CD4-positive, alpha-beta memory T cell (primary cell): ENCODE data around the gene APOA5. TPM values are rescaled to one million over a fixed set of nuclear protein-coding genes. Genes with fewer than 3 reads are reported as not detected.

Experiments used
- CTCF ChIA-PET: fragments of 350-600 bp; sonication (Branson Sonifier 250); formaldehyde crosslinking; loops from one replicate; lab custom pipeline; 2021; ENCODE audit warnings: inconsistent platforms; ENCODE audit not compliant: partially characterized antibody; lab: Charles Lee
- POLR2A ChIA-PET: fragments of 350-600 bp; sonication (Branson Sonifier 250); formaldehyde crosslinking; loops from one replicate; lab custom pipeline; 2021; ENCODE audit not compliant: partially characterized antibody; lab: Charles Lee
- DNase-seq, 5 donors: peaks; one replicate each; pipeline versions ENCODE4 v3.0.0 to v3.0.0-alpha.2; 2020 to 2022; ENCODE audit warnings: mixed read lengths in 1 of 5
- H3K27ac ChIP-seq: one replicate; pipeline ENCODE4 v1.7.0; 2013; ENCODE audit warnings: low read depth, low read length
- H3K27me3 ChIP-seq: 2 replicates; pipeline ENCODE4 v1.7.0; 2013; ENCODE audit warnings: mild to moderate bottlenecking, low read length, moderate library complexity; ENCODE audit not compliant: insufficient read depth
- H3K36me3 ChIP-seq: 2 replicates; pipeline ENCODE4 v1.7.0; 2013; ENCODE audit warnings: mild to moderate bottlenecking, low read length, moderate library complexity; ENCODE audit not compliant: insufficient read depth
- H3K4me1 ChIP-seq: 2 replicates; pipeline ENCODE4 v1.7.0; 2013; ENCODE audit warnings: mild to moderate bottlenecking, low read length, moderate library complexity; ENCODE audit not compliant: insufficient read depth
- H3K4me3 ChIP-seq, 2 donors: one replicate each; pipeline ENCODE4 v1.7.0; 2013; ENCODE audit warnings: low read length in 2 of 2, mild to moderate bottlenecking in 1 of 2
- H3K9me3 ChIP-seq, 2 donors: one replicate each; pipeline ENCODE4 v1.7.0; 2013; ENCODE audit warnings: low read length in 2 of 2, control low read depth in 1 of 2; ENCODE audit not compliant: control insufficient read depth in 1 of 2
- H3K27ac Mint-ChIP-seq, 7 donors: one replicate each; pipeline ENCODE4 v1.8.0; 2020 to 2021; ENCODE audit warnings: mixed read lengths in 7 of 7, mild to moderate bottlenecking in 6 of 7, inconsistent platforms in 3 of 7, moderate library complexity in 3 of 7
- H3K27me3 Mint-ChIP-seq, 2 donors: one replicate each; pipeline ENCODE4 v1.8.0; 2020 to 2021; ENCODE audit warnings: mixed read lengths in 2 of 2
- H3K36me3 Mint-ChIP-seq, 2 donors: one replicate each; pipeline ENCODE4 v1.8.0; 2020 to 2021; ENCODE audit warnings: mixed read lengths in 2 of 2, inconsistent platforms in 1 of 2, mild to moderate bottlenecking in 1 of 2
- H3K4me1 Mint-ChIP-seq, 4 donors: one replicate each; pipeline ENCODE4 v1.8.0; 2020 to 2021; ENCODE audit warnings: mixed read lengths in 4 of 4, mild to moderate bottlenecking in 1 of 4
- H3K4me3 Mint-ChIP-seq, 8 donors: one replicate each; pipeline ENCODE4 v1.8.0; 2020 to 2021; ENCODE audit warnings: mixed read lengths in 8 of 8, mild to moderate bottlenecking in 7 of 8, moderate library complexity in 6 of 8, inconsistent platforms in 3 of 8
- H3K9me3 Mint-ChIP-seq, 8 donors: one replicate each; pipeline ENCODE4 v1.8.0; 2020 to 2021; ENCODE audit warnings: mixed read lengths in 8 of 8, mild to moderate bottlenecking in 5 of 8, inconsistent platforms in 3 of 8, moderate library complexity in 1 of 8
- intact Hi-C: fragments of 100-400 bp; cut with micrococcal nuclease; formaldehyde crosslinking; loops from one replicate; pipeline ENCODE4 v1.15.1; 2023
- polyA plus RNA-seq, 2 donors: library from polyadenylated mRNA; unstranded; fragments of 300-500 nt; fragmentation: Illumina TruSeq; gene quantifications; one replicate each; pipeline ENCODE4 v1.2.3, GENCODE V29; 2021
- total RNA-seq, 2 experiments: library from RNA; stranded (reverse); gene quantifications; one replicate each; pipeline ENCODE4 v1.2.3, GENCODE V29; 2021

APOA5 gene
- total and polyA plus RNA-seq, 4 experiments from 2014 or later, result not detected

- ChIA-PET CTCF (interaction anchor here (0.9 to 12.8 kb wide), 4 partner anchors 16 to 312 kb away, joined by 3 to 212 read pairs (median 96); partner anchors contain the start of gene APOA1), POLR2A (interaction anchor here (0.7 kb wide), 1 partner anchor 59 kb away, joined by 3 read pairs; no protein-coding TSS in a partner anchor)
- no peaks in the 10 kb centered on the region for H3K36me3 Mint-ChIP-seq
- Histone ChIP-seq H3K27ac (no peak overlapping the region), H3K4me1 (peaks cover 10% of the 10 kb centered on the region), H3K27me3 (no peaks in the 10 kb centered on the region), H3K4me3 (no peak overlapping the region), H3K36me3 (no peaks in the 10 kb centered on the region), H3K9me3 (no peaks in the 10 kb centered on the region)
- DNase-seq, result no peak
- peaks cover 2 to 13% of the 10 kb centered on the region in 2 donors for H3K27me3 Mint-ChIP-seq
- H3K4me3 Mint-ChIP-seq, result no peak overlapping the region
- H3K27ac Mint-ChIP-seq, result no peak overlapping the region
- H3K4me1 Mint-ChIP-seq, result peaks cover 5 to 12% (median 8%) of the 10 kb centered on the region in 4 donors
- no peaks in the 10 kb centered on the region for H3K9me3 Mint-ChIP-seq
- intact Hi-C loops, result no loop called here
These were observed 3.2 kb upstream of the APOA5 start for GRCh38 chr11:116794851-116795250.

- Histone ChIP-seq H3K4me3 (no peak overlapping the region), H3K27ac (no peak overlapping the region), H3K9me3 (no peaks in the 10 kb centered on the region), H3K36me3 (no peaks in the 10 kb centered on the region), H3K27me3 (no peaks in the 10 kb centered on the region), H3K4me1 (peaks cover 10% of the 10 kb centered on the region)
- intact Hi-C loops, result no loop called here
- no peak overlapping the region for H3K4me3 Mint-ChIP-seq
- H3K9me3 Mint-ChIP-seq, result no peaks in the 10 kb centered on the region
- H3K27ac Mint-ChIP-seq, result no peak overlapping the region
- peaks cover 6 to 15% (median 8%) of the 10 kb centered on the region in 4 donors for H3K4me1 Mint-ChIP-seq
- ChIA-PET CTCF (interaction anchor here (0.9 to 12.8 kb wide), 8 partner anchors 42 to 433 kb away, joined by 3 to 212 read pairs (median 4); partner anchors contain the start of gene APOA1), POLR2A (no interaction called here)
- H3K36me3 Mint-ChIP-seq, result no peaks in the 10 kb centered on the region
- H3K27me3 Mint-ChIP-seq, result peaks cover 2 to 9% of the 10 kb centered on the region in 2 donors
- no peak for DNase-seq
These were observed 2.1 kb upstream of the APOA5 start for GRCh38 chr11:116793772-116794097.

GRCh38 chr11:116792869-116793771, 1.4 kb upstream of the APOA5 start:
- no peak overlapping the region for H3K4me3 Mint-ChIP-seq
- H3K4me1 Mint-ChIP-seq, result peaks cover 10 to 21% (median 14%) of the 10 kb centered on the region in 4 donors
- no peak for DNase-seq
- Histone ChIP-seq H3K9me3 (no peaks in the 10 kb centered on the region), H3K36me3 (no peaks in the 10 kb centered on the region), H3K27me3 (no peaks in the 10 kb centered on the region), H3K4me3 (no peak overlapping the region), H3K4me1 (peaks cover 16% of the 10 kb centered on the region), H3K27ac (no peak overlapping the region)
- ChIA-PET CTCF (interaction anchor here (0.9 to 12.8 kb wide), 10 partner anchors 10 to 434 kb away, joined by 3 to 212 read pairs (median 4); partner anchors contain the start of gene APOA1), POLR2A (interaction anchor here (1.5 kb wide), 1 partner anchor 42 kb away, joined by 4 read pairs; no protein-coding TSS in a partner anchor)
- intact Hi-C loops, result no loop called here
- H3K27me3 Mint-ChIP-seq, result peaks cover 2 to 9% of the 10 kb centered on the region in 2 donors
- peak overlapping the region in 1 of 7 donors; percentile 87 for H3K27ac Mint-ChIP-seq
- peaks cover 0 to 3% of the 10 kb centered on the region in 2 donors for H3K36me3 Mint-ChIP-seq
- H3K9me3 Mint-ChIP-seq, result no peaks in the 10 kb centered on the region

- Histone ChIP-seq H3K4me1 (peaks cover 19% of the 10 kb centered on the region), H3K4me3 (no peak overlapping the region), H3K27me3 (no peaks in the 10 kb centered on the region), H3K36me3 (no peaks in the 10 kb centered on the region), H3K27ac (no peak overlapping the region), H3K9me3 (no peaks in the 10 kb centered on the region)
- no peak overlapping the region for H3K4me3 Mint-ChIP-seq
- peaks cover 0 to 7% of the 10 kb centered on the region in 2 donors for H3K36me3 Mint-ChIP-seq
- no peaks in the 10 kb centered on the region for H3K9me3 Mint-ChIP-seq
- DNase-seq, result no peak
- CTCF ChIA-PET, result interaction anchor here (1.0 to 12.8 kb wide), 14 partner anchors 9 to 435 kb away, joined by 3 to 212 read pairs (median 11); partner anchors contain the start of genes APOA1, BUD13 and SIK3
- intact Hi-C loops, result no loop called here
- H3K27me3 Mint-ChIP-seq, result peaks cover 2 to 9% of the 10 kb centered on the region in 2 donors
- peaks cover 10 to 25% (median 17%) of the 10 kb centered on the region in 4 donors for H3K4me1 Mint-ChIP-seq
- POLR2A ChIA-PET, result interaction anchor here (1.5 to 2.3 kb wide), 2 partner anchors 43 to 313 kb away, joined by 4 to 13 read pairs; no protein-coding TSS in a partner anchor
- H3K27ac Mint-ChIP-seq, result no peak overlapping the region
These were observed 627 bp upstream of the APOA5 start for GRCh38 chr11:116792144-116792868.

GRCh38 chr11:116791002-116791812, 472 bp downstream of the APOA5 start:
- peak; percentile 68 to 74 (median 70) for DNase-seq
- peaks cover 2 to 4% of the 10 kb centered on the region in 2 donors for H3K27me3 Mint-ChIP-seq
- Histone ChIP-seq H3K36me3 (peaks cover 3% of the 10 kb centered on the region), H3K27ac (no peak overlapping the region), H3K27me3 (no peaks in the 10 kb centered on the region), H3K4me3 (no peak overlapping the region), H3K9me3 (no peaks in the 10 kb centered on the region), H3K4me1 (peaks cover 30% of the 10 kb centered on the region)
- peak overlapping the region; percentile 29 to 88 (median 35) for H3K27ac Mint-ChIP-seq
- H3K9me3 Mint-ChIP-seq, result no peaks in the 10 kb centered on the region
- peaks cover 19 to 36% (median 28%) of the 10 kb centered on the region in 4 donors for H3K4me1 Mint-ChIP-seq
- ChIA-PET POLR2A (interaction anchor here (1.0 to 2.8 kb wide), 9 partner anchors 18 to 435 kb away, joined by 3 to 23 read pairs (median 4); partner anchors contain the start of genes BUD13, PAFAH1B2, SIDT2 and SIK3), CTCF (interaction anchor here (0.5 to 12.8 kb wide), 39 partner anchors 8 to 440 kb away, joined by 3 to 212 read pairs (median 4); partner anchors contain the start of genes APOA1, APOC3, BUD13 and PCSK7)
- intact Hi-C loops, result loop anchor here (1.0 kb wide), 5 partner anchors 45 to 435 kb away; partner anchors contain the start of gene SIK3
- H3K4me3 Mint-ChIP-seq, result peak overlapping the region in 7 of 8 donors; percentile 11 to 83 (median 58)
- H3K36me3 Mint-ChIP-seq, result peaks cover 8 to 18% of the 10 kb centered on the region in 2 donors
